Thyroid gland (tissue), 4 donors: Measurements from ENCODE around the gene CERK. TPM values are rescaled to one million over a fixed set of nuclear protein-coding genes. Genes with fewer than 3 reads are reported as not detected.
"Not testable (repeated sequence)": the region's sequence is repeated elsewhere in the genome, so short reads cannot be mapped to it uniquely, and the experiment has no call there.

Source experiments
- DNase-seq, 2 donors: peaks; one replicate each; pipeline ENCODE4 v3.0.0-alpha.2; 2019
- H3K27ac ChIP-seq, 3 donors: fragments of 200-600 bp; sonication (generic); 1 replicate in 2 of 3; 2 replicates in 1 of 3; pipeline ENCODE4 v1.5.1; 2016 to 2019; ENCODE audit warnings: mild to moderate bottlenecking in 1 of 3, moderate library complexity in 1 of 3
- H3K27me3 ChIP-seq: fragments of 200-600 bp; sonication (generic); one replicate; pipeline ENCODE4 v1.5.1; 2019
- H3K36me3 ChIP-seq, 2 donors: fragments of 200-600 bp; sonication (generic); one replicate each; pipeline ENCODE4 v1.5.1; 2016 to 2019
- H3K4me1 ChIP-seq, 2 donors: fragments of 200-600 bp; sonication (generic); one replicate each; pipeline ENCODE4 v1.5.1; 2017 to 2019
- H3K4me3 ChIP-seq, 3 donors: fragments of 200-600 bp; sonication (generic); replicated peaks in 1 of 3; 1 replicate in 2 of 3; 2 replicates in 1 of 3; pipeline ENCODE4 v1.5.1; 2016; ENCODE audit warnings: mild to moderate bottlenecking in 1 of 3
- H3K9me3 ChIP-seq: fragments of 200-600 bp; sonication (generic); one replicate; pipeline ENCODE4 v1.5.1; 2017
- POLR2A ChIP-seq, 2 donors: fragments of 450-650 bp; IDR thresholded peaks; one replicate each; pipeline ENCODE4 v1.6.1; 2017; ENCODE audit warnings: antibody characterized with exemption in 2 of 2, mild to moderate bottlenecking in 2 of 2, moderate library complexity in 1 of 2
- WGBS, 2 donors: methylation state at CpG; one replicate each; pipeline ENCODE4 v1.1.5; 2017; 5-methylcytosine and 5-hydroxymethylcytosine counted together
- intact Hi-C: fragments of 100-400 bp; cut with DNase I; formaldehyde crosslinking; loops from one replicate; pipeline ENCODE4 v1.15.1; 2023
- total RNA-seq, 4 donors: library from RNA; depleted of rRNA; stranded (reverse); fragments of >200 nt; gene quantifications; one replicate each; pipeline ENCODE4 v1.2.3, GENCODE V29; 2016
- TF ChIP-seq, protein P1 (sequence below), 6 experiments: fragments of 200-600 bp in 3 of 6; fragments of 450-650 bp in 3 of 6; sonication (generic) in 3 of 6; IDR thresholded peaks; one replicate each; pipeline ENCODE4 v1.5.1; 2016 to 2019; ENCODE audit warnings: antibody characterized with exemption in 6 of 6, mild to moderate bottlenecking in 2 of 6, inconsistent platforms in 1 of 6, moderate library complexity in 1 of 6

Gene CERK
- total RNA-seq, 4 donors from 2014 or later, result 74.6 to 84.7 (median 81.5) TPM

DNA sequence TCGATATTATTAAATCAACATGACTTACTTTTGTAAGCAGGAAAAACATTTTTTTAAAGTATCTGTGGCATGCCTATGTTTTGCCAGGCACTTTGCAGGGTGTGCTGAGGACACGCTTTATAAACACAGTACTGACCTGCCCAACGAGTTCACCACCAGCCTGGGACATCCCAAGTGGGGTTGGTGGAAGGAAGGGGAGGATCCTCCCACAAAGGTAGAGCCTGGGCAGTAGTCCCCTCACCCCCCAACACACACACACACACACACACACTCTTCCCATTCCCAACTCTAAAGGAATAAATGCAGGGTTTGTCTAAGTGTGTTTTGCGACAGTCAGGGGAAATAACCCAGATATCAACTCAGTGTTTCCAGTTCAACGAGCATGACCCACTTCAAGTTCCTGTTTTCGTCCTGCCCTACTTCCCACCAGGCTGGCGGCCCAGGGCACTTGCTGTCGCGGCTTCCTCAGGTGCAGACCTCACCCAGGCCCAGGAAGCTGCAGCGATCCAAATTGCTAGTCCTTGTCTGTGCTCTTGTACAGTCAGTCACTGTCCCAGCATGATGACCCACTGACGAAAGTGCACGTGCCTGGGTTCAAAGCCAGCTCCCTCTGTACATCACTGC lies 3.1 kb downstream of the CERK start:
- peak; percentile 91 to 92 for DNase-seq
- no peaks in the 10 kb centered on the region for H3K9me3 ChIP-seq
- H3K4me3 ChIP-seq, result no peak overlapping the region
- H3K27ac ChIP-seq, result peak overlapping the region; percentile 52 to 92 (median 90)
- 15 to 22% methylated on average over 11 to 12 of the region's 12 CpGs for WGBS, 2 donors
- H3K27me3 ChIP-seq, result no peaks in the 10 kb centered on the region
- TF ChIP-seq, protein P1, sequence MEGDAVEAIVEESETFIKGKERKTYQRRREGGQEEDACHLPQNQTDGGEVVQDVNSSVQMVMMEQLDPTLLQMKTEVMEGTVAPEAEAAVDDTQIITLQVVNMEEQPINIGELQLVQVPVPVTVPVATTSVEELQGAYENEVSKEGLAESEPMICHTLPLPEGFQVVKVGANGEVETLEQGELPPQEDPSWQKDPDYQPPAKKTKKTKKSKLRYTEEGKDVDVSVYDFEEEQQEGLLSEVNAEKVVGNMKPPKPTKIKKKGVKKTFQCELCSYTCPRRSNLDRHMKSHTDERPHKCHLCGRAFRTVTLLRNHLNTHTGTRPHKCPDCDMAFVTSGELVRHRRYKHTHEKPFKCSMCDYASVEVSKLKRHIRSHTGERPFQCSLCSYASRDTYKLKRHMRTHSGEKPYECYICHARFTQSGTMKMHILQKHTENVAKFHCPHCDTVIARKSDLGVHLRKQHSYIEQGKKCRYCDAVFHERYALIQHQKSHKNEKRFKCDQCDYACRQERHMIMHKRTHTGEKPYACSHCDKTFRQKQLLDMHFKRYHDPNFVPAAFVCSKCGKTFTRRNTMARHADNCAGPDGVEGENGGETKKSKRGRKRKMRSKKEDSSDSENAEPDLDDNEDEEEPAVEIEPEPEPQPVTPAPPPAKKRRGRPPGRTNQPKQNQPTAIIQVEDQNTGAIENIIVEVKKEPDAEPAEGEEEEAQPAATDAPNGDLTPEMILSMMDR (IDR thresholded peaks at IDR 0.05), result no peak
- TF ChIP-seq POLR2A (IDR thresholded peaks at IDR 0.05), result peak in 1 of 2 donors; percentile 67
- no peaks in the 10 kb centered on the region for H3K36me3 ChIP-seq
- intact Hi-C loops, result loop anchor here (5.0 kb wide), 1 partner anchor 158 kb away; no protein-coding TSS in a partner anchor
- H3K4me1 ChIP-seq, result peaks cover 77 to 83% of the 10 kb centered on the region in 2 donors

DNA sequence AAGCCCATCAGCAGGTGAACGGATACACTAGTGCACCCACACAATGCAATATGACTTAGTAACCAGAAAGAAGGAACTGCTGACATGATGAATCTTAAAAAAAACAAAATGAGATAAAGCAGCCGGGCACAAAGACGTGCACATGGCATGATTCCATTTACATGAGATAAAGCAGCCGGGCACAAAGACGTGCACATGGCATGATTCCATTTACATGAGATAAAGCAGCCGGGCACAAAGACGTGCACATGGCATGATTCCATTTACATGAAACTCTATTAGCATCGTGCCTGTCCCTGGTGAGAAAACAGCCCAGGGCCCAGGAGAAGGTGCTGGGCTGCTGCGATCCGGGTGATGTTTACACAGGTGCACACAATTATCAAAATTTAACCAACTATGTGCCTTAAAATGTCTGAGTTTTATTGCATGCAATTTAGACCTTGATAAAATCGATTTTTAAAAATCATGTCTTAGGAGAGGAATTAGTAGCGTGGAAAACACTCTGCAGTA lies 3.8 kb downstream of the CERK start:
- peaks cover 74 to 79% of the 10 kb centered on the region in 2 donors for H3K4me1 ChIP-seq
- intact Hi-C loops, result not testable (repeated sequence)

DNA sequence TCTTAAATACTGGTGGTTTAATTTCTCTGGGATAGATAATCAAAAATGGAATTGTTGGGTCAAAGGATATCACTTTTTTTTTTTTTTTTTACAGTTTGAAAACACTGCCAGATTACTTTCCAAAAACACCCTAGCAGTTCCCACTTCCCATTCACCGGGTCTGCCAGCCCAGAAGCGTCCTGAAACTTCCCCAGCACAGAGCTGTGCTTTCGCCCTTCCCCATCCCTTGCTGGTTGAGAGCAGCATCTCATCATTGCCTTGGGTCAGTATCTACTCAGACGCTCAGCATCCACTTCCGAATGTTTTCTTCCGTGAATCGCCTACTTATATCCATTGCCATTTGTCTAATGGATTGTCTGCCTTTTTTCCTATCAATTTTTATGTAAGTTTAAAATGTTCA lies 5.5 kb downstream of the CERK start:
- peaks cover 67 to 78% of the 10 kb centered on the region in 2 donors for H3K4me1 ChIP-seq
- no peaks in the 10 kb centered on the region for H3K36me3 ChIP-seq
- DNase-seq, result no peak
- TF ChIP-seq POLR2A (IDR thresholded peaks at IDR 0.05), result no peak
- TF ChIP-seq, protein P1 (IDR thresholded peaks at IDR 0.05), result no peak
- H3K4me3 ChIP-seq, result no peak overlapping the region
- H3K27me3 ChIP-seq, result no peaks in the 10 kb centered on the region
- WGBS, 2 donors, result 81 to 83% methylated on average over 7 of the region's 7 CpGs
- intact Hi-C loops, result no loop called here
- no peaks in the 10 kb centered on the region for H3K9me3 ChIP-seq
- H3K27ac ChIP-seq, result peak overlapping the region in 2 of 3 donors; percentile 90 to 92

More for the DNA sequence above, 3.8 kb downstream of the CERK start:
- 16 to 25% methylated on average over 12 of the region's 12 CpGs for WGBS, 2 donors
- H3K36me3 ChIP-seq, H3K27me3 ChIP-seq, DNase-seq, H3K9me3 ChIP-seq, H3K4me3 ChIP-seq: not testable (repeated sequence)
- peak overlapping the region; percentile 52 to 92 (median 90) for H3K27ac ChIP-seq

DNA sequence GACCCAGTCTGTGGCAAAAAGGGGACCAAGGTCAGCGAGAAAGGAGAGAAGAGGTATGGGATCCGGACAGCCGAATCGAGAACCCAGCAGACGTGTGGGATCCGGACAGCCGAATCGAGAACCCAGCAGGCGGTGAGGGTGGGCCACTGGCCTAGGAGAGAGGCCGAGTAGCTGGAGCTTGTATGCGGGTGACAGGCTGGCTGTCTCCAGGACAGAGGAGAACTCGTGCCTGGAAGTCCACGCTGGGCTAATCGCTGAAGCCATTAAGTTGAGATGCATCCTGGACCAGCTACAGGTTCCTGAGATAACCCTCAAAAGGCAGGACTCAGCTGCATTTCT lies 6.0 kb downstream of the CERK start:
- no peak for DNase-seq
- no peaks in the 10 kb centered on the region for H3K9me3 ChIP-seq
- peak overlapping the region; percentile 77 to 90 (median 81) for H3K27ac ChIP-seq
- intact Hi-C loops, result no loop called here
- 72 to 79% methylated on average over 14 of the region's 14 CpGs for WGBS, 2 donors
- H3K27me3 ChIP-seq, result no peaks in the 10 kb centered on the region
- peaks cover 64 to 78% of the 10 kb centered on the region in 2 donors for H3K4me1 ChIP-seq
- TF ChIP-seq, protein P1 (IDR thresholded peaks at IDR 0.05), result no peak
- no peak for TF ChIP-seq POLR2A (IDR thresholded peaks at IDR 0.05)
- no peaks in the 10 kb centered on the region for H3K36me3 ChIP-seq
- H3K4me3 ChIP-seq, result no peak overlapping the region

DNA sequence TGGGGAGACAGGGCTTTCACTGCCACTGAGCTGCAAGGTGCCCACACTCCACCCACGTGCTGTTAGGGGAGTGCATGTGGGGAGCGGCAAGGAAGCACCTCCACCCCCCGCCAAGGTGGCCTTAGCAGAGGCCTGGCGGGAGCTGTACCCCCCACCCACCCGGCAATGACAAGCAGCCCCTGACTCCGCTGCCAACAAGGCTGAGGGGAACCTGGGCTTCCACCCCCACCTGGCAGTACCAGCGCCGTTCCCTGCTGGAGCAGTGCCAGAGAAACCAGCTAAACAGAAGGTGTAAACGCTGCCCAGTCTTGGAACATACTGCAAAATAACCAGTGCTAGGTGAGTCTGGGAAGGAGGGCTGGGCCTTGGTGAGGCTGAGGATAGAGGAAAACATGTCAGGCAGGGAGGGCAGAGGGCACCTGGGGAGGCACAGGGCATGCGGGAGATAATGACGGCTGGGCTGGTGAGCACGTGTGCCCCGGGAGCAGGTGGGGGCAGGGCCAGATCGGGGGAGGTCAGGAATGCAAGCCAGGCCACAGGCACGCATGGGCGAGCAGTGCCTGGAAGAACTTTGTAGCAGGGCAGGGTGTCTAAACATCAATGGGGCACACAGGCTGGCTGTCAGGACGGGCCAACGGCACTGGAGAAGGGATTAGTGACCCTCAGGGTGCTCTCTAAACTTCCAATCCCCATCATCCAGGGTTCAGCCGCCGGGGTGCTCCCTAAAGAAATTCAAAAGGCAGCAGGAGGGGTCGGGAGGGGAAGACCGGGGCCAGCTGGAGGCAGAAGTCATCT lies 6.6 kb downstream of the CERK start:
- DNase-seq, result peak; percentile 90 to 92
- Histone ChIP-seq H3K27ac (peak overlapping the region; percentile 77 to 90 (median 81)), H3K9me3 (no peaks in the 10 kb centered on the region), H3K36me3 (no peaks in the 10 kb centered on the region), H3K4me1 (peaks cover 58 to 73% of the 10 kb centered on the region in 2 donors), H3K4me3 (no peak overlapping the region), H3K27me3 (no peaks in the 10 kb centered on the region)
- 25 to 31% methylated on average over 16 to 22 of the region's 22 CpGs for whole genome bisulfite sequencing, 2 donors
- peak in 1 of 2 donors; percentile 11 for TF ChIP-seq POLR2A (IDR thresholded peaks at IDR 0.05)
- TF ChIP-seq, protein P1 (IDR thresholded peaks at IDR 0.05), result no peak
- intact Hi-C loops, result no loop called here
